HEK293 (cell line): ENCODE data around the gene CLMN.

Experiments
- CTCF ChIP-seq: fragments of 450-650 bp; formaldehyde crosslinking; IDR thresholded peaks from 2 replicates; pipeline ENCODE4 v1.5.1; 2016; ENCODE audit warnings: missing biosample characterization, missing genetic modification characterization
- REST ChIP-seq: fragments of 450-650 bp; formaldehyde crosslinking; IDR thresholded peaks from 2 replicates; pipeline ENCODE4 v1.5.1; 2016; ENCODE audit warnings: missing biosample characterization, missing genetic modification characterization
- YY1 ChIP-seq: fragments of 450-650 bp; formaldehyde crosslinking; IDR thresholded peaks from 2 replicates; pipeline ENCODE4 v1.5.1; 2018; ENCODE audit warnings: missing biosample characterization, missing genetic modification characterization
- ZBTB26 ChIP-seq: fragments of 450-650 bp; formaldehyde crosslinking; optimal IDR thresholded peaks from 2 replicates; pipeline ENCODE3; 2016; ENCODE audit warnings: missing biosample characterization, mild to moderate bottlenecking, missing genetic modification characterization
- ZBTB44 ChIP-seq: fragments of 450-650 bp; IDR thresholded peaks from 2 replicates; pipeline ENCODE4 v1.5.1; 2018; ENCODE audit warnings: missing biosample characterization, mild to moderate bottlenecking, missing genetic modification characterization
- ZBTB8A ChIP-seq: fragments of 450-650 bp; formaldehyde crosslinking; IDR thresholded peaks from 2 replicates; pipeline ENCODE4 v1.5.1; 2016; ENCODE audit warnings: missing biosample characterization, missing genetic modification characterization
- ZNF175 ChIP-seq: fragments of 450-650 bp; formaldehyde crosslinking; IDR thresholded peaks from 2 replicates; pipeline ENCODE4 v1.5.1; 2016; ENCODE audit warnings: missing biosample characterization, missing genetic modification characterization
- ZNF37A ChIP-seq: fragments of 450-650 bp; IDR thresholded peaks from 2 replicates; pipeline ENCODE4 v1.5.1; 2018; ENCODE audit warnings: missing biosample characterization, missing genetic modification characterization
- ZNF449 ChIP-seq: fragments of 450-650 bp; formaldehyde crosslinking; IDR thresholded peaks from 2 replicates; pipeline ENCODE4 v1.5.1; 2017; ENCODE audit warnings: missing biosample characterization, mild to moderate bottlenecking, missing genetic modification characterization, moderate library complexity
- ZNF473 ChIP-seq: fragments of 450-650 bp; formaldehyde crosslinking; IDR thresholded peaks from 2 replicates; pipeline ENCODE4 v1.5.1; 2017; ENCODE audit warnings: missing biosample characterization, missing genetic modification characterization
- ZNF514 ChIP-seq: fragments of 450-650 bp; formaldehyde crosslinking; IDR thresholded peaks from 2 replicates; pipeline ENCODE4 v1.5.1; 2016; ENCODE audit warnings: missing biosample characterization, missing genetic modification characterization
- ZNF580 ChIP-seq: fragments of 450-650 bp; formaldehyde crosslinking; IDR thresholded peaks from 2 replicates; pipeline ENCODE4 v1.5.1; 2016; ENCODE audit warnings: missing biosample characterization, missing genetic modification characterization
- ZNF639 ChIP-seq: fragments of 450-650 bp; formaldehyde crosslinking; IDR thresholded peaks from 2 replicates; pipeline ENCODE4 v1.5.1; 2016; ENCODE audit warnings: missing biosample characterization, missing genetic modification characterization

GRCh38 chr14:95190346-95190840 lies 129.3 kb downstream of the CLMN start:
- TF ChIP-seq CTCF (tag by site-specific recombination): no peak
- TF ChIP-seq REST (tag by site-specific recombination): no peak
- no peak for TF ChIP-seq ZNF473
- no peak for TF ChIP-seq YY1 (tag by site-specific recombination)
- TF ChIP-seq ZNF514 (tag by site-specific recombination): no peak
- TF ChIP-seq ZBTB44: no peak
- TF ChIP-seq ZNF639: no peak
- TF ChIP-seq ZNF580: no peak
- TF ChIP-seq ZBTB8A: no peak
- TF ChIP-seq ZBTB26 (tag by site-specific recombination): no peak
- no peak for TF ChIP-seq ZNF37A (tag by site-specific recombination)
- no peak for TF ChIP-seq ZNF175 (tag by site-specific recombination)
- TF ChIP-seq ZNF449: no peak
